Activated T-cell treated with anti-CD3 and anti-CD28 coated beads, Interleukin-2, amount 50 U/mL, for 4 hours (primary cell): ENCODE measurements around the gene FERMT1. TPM values are rescaled to one million over a fixed set of nuclear protein-coding genes. Genes with fewer than 3 reads are reported as not detected.
"Not testable (repeated sequence)": the region's sequence is repeated elsewhere in the genome, so short reads cannot be mapped to it uniquely, and the experiment has no call there.

Source experiments
- ATAC-seq, 2 donors: fragments of 200-7000 bp; cut with Tn5 transposase; one replicate each; pipeline ENCODE4 v1.10.0; 2021
- DNase-seq: peaks from one replicate; pipeline ENCODE4 v3.0.0-alpha.2; 2020
- H3K27me3 Mint-ChIP-seq: one replicate; pipeline ENCODE4 v1.8.0; 2021; ENCODE audit warnings: low read depth, mixed read lengths
- H3K36me3 Mint-ChIP-seq: one replicate; pipeline ENCODE4 v1.8.0; 2022; ENCODE audit warnings: mixed read lengths; ENCODE audit not compliant: insufficient read depth
- H3K4me1 Mint-ChIP-seq: one replicate; pipeline ENCODE4 v1.8.0; 2021; ENCODE audit warnings: low read depth, mixed read lengths
- H3K4me3 Mint-ChIP-seq: one replicate; pipeline ENCODE4 v1.8.0; 2021; ENCODE audit warnings: mild to moderate bottlenecking, moderate library complexity, mixed read lengths
- H3K9me3 Mint-ChIP-seq: one replicate; pipeline ENCODE4 v1.8.0; 2021; ENCODE audit warnings: mixed read lengths
- total RNA-seq, 3 donors: library from RNA; stranded (reverse); gene quantifications; one replicate each; pipeline ENCODE4 v1.2.1, GENCODE V29; 2021

The FERMT1 gene
- total RNA-seq, 3 donors from 2014 or later = 0.08 to 0.51 (median 0.27) TPM

- Mint-ChIP-seq H3K4me1 (no peaks in the 10 kb centered on the region), H3K36me3 (no peaks in the 10 kb centered on the region), H3K4me3 (no peak overlapping the region), H3K27me3 (peaks cover 30% of the 10 kb centered on the region), H3K9me3 (no peaks in the 10 kb centered on the region)
- DNase-seq (no peak), ATAC-seq (no peak)
These were observed 5.0 kb upstream of the FERMT1 start for GRCh38 chr20:6127825-6128224.

- no peak for DNase-seq
- no peaks in the 10 kb centered on the region for H3K9me3 Mint-ChIP-seq
- no peaks in the 10 kb centered on the region for H3K36me3 Mint-ChIP-seq
- H3K27me3 Mint-ChIP-seq = peaks cover 35% of the 10 kb centered on the region
- no peak overlapping the region for H3K4me3 Mint-ChIP-seq
- peaks cover 6% of the 10 kb centered on the region for H3K4me1 Mint-ChIP-seq
- no peak for ATAC-seq
These were observed 4.0 kb upstream of the FERMT1 start for GRCh38 chr20:6126846-6127245.

- Mint-ChIP-seq H3K4me1 (peaks cover 6% of the 10 kb centered on the region), H3K9me3 (no peaks in the 10 kb centered on the region), H3K36me3 (no peaks in the 10 kb centered on the region), H3K4me3 (no peak overlapping the region), H3K27me3 (peaks cover 53% of the 10 kb centered on the region)
- DNase-seq = no peak
- no peak for ATAC-seq
These were observed 802 bp upstream of the FERMT1 start for GRCh38 chr20:6123649-6124014.

- DNase-seq (no peak), ATAC-seq (no peak)
- Mint-ChIP-seq H3K9me3 (no peaks in the 10 kb centered on the region), H3K36me3 (no peaks in the 10 kb centered on the region), H3K4me1 (peaks cover 6% of the 10 kb centered on the region), H3K4me3 (peak overlapping the region; percentile 21), H3K27me3 (peaks cover 50% of the 10 kb centered on the region)
These were observed 538 bp downstream of the FERMT1 start for GRCh38 chr20:6122111-6122872.

- Mint-ChIP-seq H3K27me3 (peaks cover 47% of the 10 kb centered on the region), H3K4me3 (no peak overlapping the region), H3K36me3 (no peaks in the 10 kb centered on the region), H3K4me1 (peaks cover 6% of the 10 kb centered on the region), H3K9me3 (no peaks in the 10 kb centered on the region)
- DNase-seq (no peak), ATAC-seq (no peak)
These were observed 1.3 kb downstream of the FERMT1 start for GRCh38 chr20:6121504-6121903.

- Mint-ChIP-seq H3K4me3 (no peak overlapping the region), H3K9me3 (no peaks in the 10 kb centered on the region), H3K27me3 (peaks cover 46% of the 10 kb centered on the region), H3K4me1 (peaks cover 6% of the 10 kb centered on the region), H3K36me3 (no peaks in the 10 kb centered on the region)
- DNase-seq = no peak
- ATAC-seq = no peak
These were observed 2.3 kb downstream of the FERMT1 start for GRCh38 chr20:6120491-6120988.

- Mint-ChIP-seq H3K4me3 (no peak overlapping the region), H3K4me1 (no peaks in the 10 kb centered on the region), H3K9me3 (peaks cover 6% of the 10 kb centered on the region), H3K36me3 (no peaks in the 10 kb centered on the region), H3K27me3 (peaks cover 18% of the 10 kb centered on the region)
- DNase-seq (no peak), ATAC-seq (no peak)
These were observed 6.1 kb downstream of the FERMT1 start for GRCh38 chr20:6116758-6117157.

- peaks cover 10% of the 10 kb centered on the region for H3K27me3 Mint-ChIP-seq
- ATAC-seq (no peak), DNase-seq (no peak)
- H3K4me3 Mint-ChIP-seq = no peak overlapping the region
- no peaks in the 10 kb centered on the region for H3K4me1 Mint-ChIP-seq
- H3K9me3 Mint-ChIP-seq = peaks cover 6% of the 10 kb centered on the region
- H3K36me3 Mint-ChIP-seq = no peaks in the 10 kb centered on the region
These were observed 7.5 kb downstream of the FERMT1 start for GRCh38 chr20:6115221-6115895.

GRCh38 chr20:6114696-6115095, 8.1 kb downstream of the FERMT1 start:
- Mint-ChIP-seq H3K36me3 (no peaks in the 10 kb centered on the region), H3K4me1 (no peaks in the 10 kb centered on the region)

GRCh38 chr20:6113951-6114350, 8.9 kb downstream of the FERMT1 start:
- no peak overlapping the region for H3K4me3 Mint-ChIP-seq
- H3K9me3 Mint-ChIP-seq = peaks cover 6% of the 10 kb centered on the region
- no peak for DNase-seq
- ATAC-seq = no peak
- peaks cover 6% of the 10 kb centered on the region for H3K27me3 Mint-ChIP-seq
- H3K36me3 Mint-ChIP-seq = no peaks in the 10 kb centered on the region
- no peaks in the 10 kb centered on the region for H3K4me1 Mint-ChIP-seq

More at GRCh38 chr20:6114696-6115095, 8.1 kb downstream of the FERMT1 start:
- no peak overlapping the region for H3K4me3 Mint-ChIP-seq
- peaks cover 6% of the 10 kb centered on the region for H3K9me3 Mint-ChIP-seq
- ATAC-seq (no peak), DNase-seq (no peak)
- H3K27me3 Mint-ChIP-seq = peaks cover 11% of the 10 kb centered on the region

- not testable (repeated sequence) for H3K27me3 Mint-ChIP-seq, H3K9me3 Mint-ChIP-seq, ATAC-seq, H3K4me3 Mint-ChIP-seq, H3K36me3 Mint-ChIP-seq, H3K4me1 Mint-ChIP-seq, DNase-seq
These were observed 9.9 kb downstream of the FERMT1 start for GRCh38 chr20:6112965-6113364.

GRCh38 chr20:6108330-6108729, 14.5 kb downstream of the FERMT1 start:
- peaks cover 11% of the 10 kb centered on the region for H3K27me3 Mint-ChIP-seq
- no peaks in the 10 kb centered on the region for H3K4me1 Mint-ChIP-seq
- no peaks in the 10 kb centered on the region for H3K36me3 Mint-ChIP-seq
- peaks cover 4% of the 10 kb centered on the region for H3K9me3 Mint-ChIP-seq
- DNase-seq (no peak), ATAC-seq (no peak)
- H3K4me3 Mint-ChIP-seq = no peak overlapping the region

GRCh38 chr20:6104493-6105188, 18.2 kb downstream of the FERMT1 start:
- Mint-ChIP-seq H3K27me3 (peaks cover 9% of the 10 kb centered on the region), H3K4me1 (no peaks in the 10 kb centered on the region), H3K9me3 (no peaks in the 10 kb centered on the region), H3K4me3 (no peak overlapping the region), H3K36me3 (no peaks in the 10 kb centered on the region)
- DNase-seq = no peak
- no peak for ATAC-seq

- H3K9me3 Mint-ChIP-seq = no peaks in the 10 kb centered on the region
- no peak overlapping the region for H3K4me3 Mint-ChIP-seq
- H3K27me3 Mint-ChIP-seq = peaks cover 7% of the 10 kb centered on the region
- no peak for ATAC-seq
- H3K36me3 Mint-ChIP-seq = no peaks in the 10 kb centered on the region
- no peaks in the 10 kb centered on the region for H3K4me1 Mint-ChIP-seq
- DNase-seq = no peak
These were observed 19.5 kb downstream of the FERMT1 start for GRCh38 chr20:6103301-6103700.
